ENCODE data around the gene SFN. TPM values are rescaled to one million over a fixed set of nuclear protein-coding genes. Genes with fewer than 3 reads are reported as not detected.

Gene SFN
- total and polyA plus RNA-seq, 2 donors (not counting 1 experiment from before 2014, with no cell fraction given) = 0.09 to 0.34 TPM

GRCh38 chr1:26858160-26858559 is 4.8 kb upstream of the SFN start:
- POLR2A ChIA-PET = no interaction called here
- intact Hi-C loops (cut with micrococcal nuclease) = no loop called here
- Histone ChIP-seq H3K9ac (ENCODE audit: low read length) (no peak overlapping the region), H3K79me2 (ENCODE audit: control insufficient read depth, insufficient read depth, low read length) (no peaks in the 10 kb centered on the region), H3K27ac (ENCODE audit: low read length in 2 of 2) (no peak overlapping the region), H3K4me3 (ENCODE audit: control extremely low read depth in 1 of 5, extremely low read depth in 1 of 5, insufficient read depth in 1 of 5, low read depth in 2 of 5, low read length in 4 of 5) (no peak overlapping the region), H3K4me2 (replicated peaks; ENCODE audit: low read depth, low read length, poor library complexity, severe bottlenecking) (no peak overlapping the region), H3K4me1 (ENCODE audit: control insufficient read depth in 2 of 2, insufficient read depth in 2 of 2, low read length in 2 of 2) (peaks cover 0 to 4% of the 10 kb centered on the region in 2 donors), H2AFZ (ENCODE audit: insufficient read depth, low read depth, low read length, poor library complexity, severe bottlenecking) (no peak overlapping the region), H3K27me3 (replicated peaks in 1 of 4; ENCODE audit: control extremely low read depth in 1 of 4, control insufficient read depth in 3 of 4, insufficient read depth in 4 of 4, low read length in 3 of 4) (no peaks in the 10 kb centered on the region), H4K20me1 (ENCODE audit: control insufficient read depth, insufficient read depth, low read length, poor library complexity, severe bottlenecking) (no peaks in the 10 kb centered on the region), H3K36me3 (replicated peaks in 1 of 2; ENCODE audit: control extremely low read depth in 1 of 2, control insufficient read depth in 1 of 2, extremely low read depth in 1 of 2, insufficient read depth in 2 of 2, low read length in 1 of 2) (peaks cover 0 to 15% of the 10 kb centered on the region in 2 experiments), H3K9me3 (ENCODE audit: control extremely low read depth in 1 of 3, control insufficient read depth in 2 of 3, insufficient read depth in 1 of 3, low read length in 2 of 3) (no peaks in the 10 kb centered on the region)
- no peak for TF ChIP-seq CTCF (IDR thresholded peaks at IDR 0.05)
- no peak for TF ChIP-seq EZH2 (IDR thresholded peaks at IDR 0.05; ENCODE audit: borderline replicate concordance, insufficient read depth, low read depth, low read length, poor library complexity, severe bottlenecking)
- Mint-ChIP-seq H3K27me3 (no peaks in the 10 kb centered on the region), H3K4me3 (no peak overlapping the region), H3K4me1 (peaks cover 2% of the 10 kb centered on the region), H3K27ac (no peak overlapping the region), H3K9me3 (ENCODE audit: insufficient read depth) (no peaks in the 10 kb centered on the region)
- WGBS (ENCODE audit: insufficient coverage) = 100% methylated on average over 3 of the region's 4 CpGs
- DNase-seq (no peak), ATAC-seq (ENCODE audit: low read depth) (no peak)
- CTCF ChIA-PET = interaction anchor here (0.6 to 2.5 kb wide), 6 partner anchors 9 to 33 kb away, joined by 3 to 17 read pairs (median 4); no protein-coding TSS in a partner anchor

- Histone ChIP-seq H3K27me3 (replicated peaks in 1 of 4; ENCODE audit: control extremely low read depth in 1 of 4, control insufficient read depth in 3 of 4, insufficient read depth in 4 of 4, low read length in 3 of 4) (no peaks in the 10 kb centered on the region), H3K36me3 (replicated peaks in 1 of 2; ENCODE audit: control extremely low read depth in 1 of 2, control insufficient read depth in 1 of 2, extremely low read depth in 1 of 2, insufficient read depth in 2 of 2, low read length in 1 of 2) (peaks cover 0 to 7% of the 10 kb centered on the region in 2 experiments), H3K79me2 (ENCODE audit: control insufficient read depth, insufficient read depth, low read length) (no peaks in the 10 kb centered on the region), H3K4me1 (ENCODE audit: control insufficient read depth in 2 of 2, insufficient read depth in 2 of 2, low read length in 2 of 2) (peaks cover 7 to 13% of the 10 kb centered on the region in 2 donors), H3K27ac (ENCODE audit: low read length in 2 of 2) (no peak overlapping the region), H3K4me2 (replicated peaks; ENCODE audit: low read depth, low read length, poor library complexity, severe bottlenecking) (no peak overlapping the region), H3K9ac (ENCODE audit: low read length) (no peak overlapping the region), H4K20me1 (ENCODE audit: control insufficient read depth, insufficient read depth, low read length, poor library complexity, severe bottlenecking) (no peaks in the 10 kb centered on the region), H3K4me3 (ENCODE audit: control extremely low read depth in 1 of 5, extremely low read depth in 1 of 5, insufficient read depth in 1 of 5, low read depth in 2 of 5, low read length in 4 of 5) (no peak overlapping the region), H3K9me3 (ENCODE audit: control extremely low read depth in 1 of 3, control insufficient read depth in 2 of 3, insufficient read depth in 1 of 3, low read length in 2 of 3) (no peaks in the 10 kb centered on the region), H2AFZ (ENCODE audit: insufficient read depth, low read depth, low read length, poor library complexity, severe bottlenecking) (no peak overlapping the region)
- ATAC-seq (ENCODE audit: low read depth) = no peak
- H3K9me3 Mint-ChIP-seq (ENCODE audit: insufficient read depth) = no peaks in the 10 kb centered on the region
- WGBS (ENCODE audit: insufficient coverage) = 98% methylated on average over 6 of the region's 7 CpGs
- no peaks in the 10 kb centered on the region for H3K27me3 Mint-ChIP-seq
- intact Hi-C loops (cut with micrococcal nuclease) = no loop called here
- no peak for DNase-seq
- ChIA-PET CTCF (interaction anchor here (0.5 to 2.5 kb wide), 9 partner anchors 8 to 217 kb away, joined by 3 to 17 read pairs (median 4); no protein-coding TSS in a partner anchor), POLR2A (no interaction called here)
- H3K4me1 Mint-ChIP-seq = peaks cover 8% of the 10 kb centered on the region
- TF ChIP-seq CTCF (IDR thresholded peaks at IDR 0.05) (no peak), EZH2 (IDR thresholded peaks at IDR 0.05; ENCODE audit: borderline replicate concordance, insufficient read depth, low read depth, low read length, poor library complexity, severe bottlenecking) (no peak)
- H3K4me3 Mint-ChIP-seq = no peak overlapping the region
- H3K27ac Mint-ChIP-seq = no peak overlapping the region
These were observed 3.9 kb upstream of the SFN start for GRCh38 chr1:26858891-26859640.
